ENCODE results near the gene DGKH. TPM values are rescaled to one million over a fixed set of nuclear protein-coding genes. Genes with fewer than 3 reads are reported as not detected.

Gene DGKH
- total RNA-seq, 1 donor, result 16.0 TPM

GRCh38 chr13:42275098-42275471, 226.6 kb downstream of the DGKH start:
- no peak for DNase-seq (ENCODE audit: low read depth)
- H3K4me3 ChIP-seq (ENCODE audit: low read depth, low read length), result no peak overlapping the region
- TF ChIP-seq CTCF (IDR thresholded peaks at IDR 0.05; ENCODE audit: insufficient read depth, low read depth, low read length), result no peak

GRCh38 chr13:42275506-42275905, 227.1 kb downstream of the DGKH start:
- no peak overlapping the region for H3K4me3 ChIP-seq (ENCODE audit: low read depth, low read length)
- no peak for TF ChIP-seq CTCF (IDR thresholded peaks at IDR 0.05; ENCODE audit: insufficient read depth, low read depth, low read length)

DNA sequence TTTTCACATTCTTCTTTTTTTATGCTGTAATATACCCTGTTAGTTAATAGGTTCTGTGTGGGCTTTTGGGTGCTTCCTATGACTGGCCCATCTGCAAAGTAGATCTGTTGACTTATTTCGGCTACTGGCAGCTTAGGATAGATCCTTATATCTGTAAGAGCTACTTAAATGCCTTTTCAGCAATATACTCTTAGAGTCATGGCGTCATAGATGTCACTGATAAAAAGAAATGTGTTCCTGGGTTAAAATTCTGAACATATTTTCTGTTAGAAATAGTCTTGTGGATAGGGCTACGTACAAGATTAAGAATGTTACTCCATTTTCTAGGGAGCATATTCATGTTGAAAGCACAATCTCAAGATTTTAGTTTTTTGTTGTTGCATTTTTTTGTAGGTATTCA, 228.2 kb downstream of the DGKH start:
- peak; percentile 86 for DNase-seq (ENCODE audit: low read depth)
- no peak for TF ChIP-seq CTCF (IDR thresholded peaks at IDR 0.05; ENCODE audit: insufficient read depth, low read depth, low read length)
- no peak overlapping the region for H3K4me3 ChIP-seq (ENCODE audit: low read depth, low read length)

More at GRCh38 chr13:42275506-42275905, 227.1 kb downstream of the DGKH start:
- DNase-seq (ENCODE audit: low read depth), result no peak

GRCh38 chr13:42277618-42278276, 229.3 kb downstream of the DGKH start:
- DNase-seq (ENCODE audit: low read depth), result no peak
- no peak for TF ChIP-seq CTCF (IDR thresholded peaks at IDR 0.05; ENCODE audit: insufficient read depth, low read depth, low read length)
- no peak overlapping the region for H3K4me3 ChIP-seq (ENCODE audit: low read depth, low read length)

DNA sequence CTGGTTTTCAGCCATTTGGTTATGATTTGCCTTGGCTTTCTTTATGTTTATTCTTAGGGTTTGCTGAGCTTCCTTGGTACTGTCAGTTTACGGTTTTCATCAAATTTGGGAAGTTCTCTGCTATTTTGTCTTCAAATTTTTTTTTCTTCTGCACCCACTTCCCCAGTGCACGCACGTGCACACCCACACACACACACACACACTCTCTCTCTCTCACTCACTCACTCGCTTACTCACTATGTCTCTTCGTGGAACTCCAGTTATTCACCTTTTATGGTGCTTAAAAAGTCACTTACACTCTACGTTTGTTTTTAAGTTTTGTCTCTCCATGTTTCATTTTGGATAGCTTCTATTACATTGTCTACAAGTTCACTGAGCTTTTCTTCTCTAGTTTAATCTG, 230.6 kb downstream of the DGKH start:
- H3K4me3 ChIP-seq (ENCODE audit: low read depth, low read length), result no peak overlapping the region
- no peak for DNase-seq (ENCODE audit: low read depth)
- TF ChIP-seq CTCF (IDR thresholded peaks at IDR 0.05; ENCODE audit: insufficient read depth, low read depth, low read length), result no peak

GRCh38 chr13:42279986-42280385, 231.5 kb downstream of the DGKH start:
- TF ChIP-seq CTCF (IDR thresholded peaks at IDR 0.05; ENCODE audit: insufficient read depth, low read depth, low read length), result no peak
- H3K4me3 ChIP-seq (ENCODE audit: low read depth, low read length), result no peak overlapping the region
- no peak for DNase-seq (ENCODE audit: low read depth)

DNA sequence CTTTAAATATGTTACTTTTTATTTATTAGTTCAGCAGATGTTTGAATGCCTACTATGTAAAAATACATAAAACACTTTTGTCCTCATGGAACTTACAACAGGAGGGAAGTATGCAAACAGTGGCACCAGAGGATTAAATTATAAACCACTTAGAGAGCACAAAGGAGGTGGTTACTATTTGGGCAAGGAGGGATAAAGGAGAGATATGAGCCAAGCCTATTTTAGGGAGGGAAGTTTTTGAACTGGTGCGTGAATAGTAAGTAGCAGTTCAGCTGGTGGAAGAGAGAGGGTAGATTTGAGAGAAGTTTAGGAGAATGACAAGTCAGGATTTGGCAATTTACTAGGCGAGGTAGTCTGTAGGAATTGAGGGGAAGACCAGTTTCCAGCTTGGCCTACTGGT, 232.1 kb downstream of the DGKH start:
- DNase-seq (ENCODE audit: low read depth), result no peak
- no peak overlapping the region for H3K4me3 ChIP-seq (ENCODE audit: low read depth, low read length)
- no peak for TF ChIP-seq CTCF (IDR thresholded peaks at IDR 0.05; ENCODE audit: insufficient read depth, low read depth, low read length)
